Progenitor cell of endocrine pancreas (in vitro differentiated cells): Measurements from ENCODE around the gene TMEM121. TPM values are rescaled to one million over a fixed set of nuclear protein-coding genes. Genes with fewer than 3 reads are reported as not detected.
A peak's percentile ranks its signal among the peaks of the same experiment; 100 is the strongest.

Experiments used
- DNase-seq: peaks from one replicate; pipeline ENCODE4 v3.0.0; 2021; ENCODE audit warnings: low spot score; ENCODE audit not compliant: unreplicated experiment
- H3K27ac Mint-ChIP-seq: 2 replicates; pipeline ENCODE4 v1.8.0; 2021; ENCODE audit warnings: mild to moderate bottlenecking, moderate library complexity, mixed read lengths
- H3K27me3 Mint-ChIP-seq: 2 replicates; pipeline ENCODE4 v1.8.0; 2021; ENCODE audit warnings: mixed read lengths
- H3K36me3 Mint-ChIP-seq: 2 replicates; pipeline ENCODE4 v1.8.0; 2022; ENCODE audit warnings: mixed read lengths; ENCODE audit not compliant: insufficient read depth
- H3K4me1 Mint-ChIP-seq: 2 replicates; pipeline ENCODE4 v1.8.0; 2021; ENCODE audit warnings: low read depth, mixed read lengths
- H3K4me3 Mint-ChIP-seq: 2 replicates; pipeline ENCODE4 v1.8.0; 2021; ENCODE audit warnings: low read depth, mild to moderate bottlenecking, moderate library complexity, mixed read lengths
- H3K9me3 Mint-ChIP-seq: 2 replicates; pipeline ENCODE4 v1.8.0; 2021; ENCODE audit warnings: low read depth, mixed read lengths
- total RNA-seq: library from RNA; stranded (reverse); gene quantifications from 2 replicates; pipeline ENCODE4 v1.2.1, GENCODE V29; 2021
- TF ChIP-seq, protein P1 (sequence below): fragments of 200-600 bp; sonication (generic); IDR thresholded peaks from one replicate; pipeline ENCODE4 v1.5.0; 2021; ENCODE audit warnings: antibody characterized with exemption, mild to moderate bottlenecking; ENCODE audit not compliant: unreplicated experiment

Gene TMEM121
- total RNA-seq, 1 donor from 2014 or later, result 4.5 TPM

DNA sequence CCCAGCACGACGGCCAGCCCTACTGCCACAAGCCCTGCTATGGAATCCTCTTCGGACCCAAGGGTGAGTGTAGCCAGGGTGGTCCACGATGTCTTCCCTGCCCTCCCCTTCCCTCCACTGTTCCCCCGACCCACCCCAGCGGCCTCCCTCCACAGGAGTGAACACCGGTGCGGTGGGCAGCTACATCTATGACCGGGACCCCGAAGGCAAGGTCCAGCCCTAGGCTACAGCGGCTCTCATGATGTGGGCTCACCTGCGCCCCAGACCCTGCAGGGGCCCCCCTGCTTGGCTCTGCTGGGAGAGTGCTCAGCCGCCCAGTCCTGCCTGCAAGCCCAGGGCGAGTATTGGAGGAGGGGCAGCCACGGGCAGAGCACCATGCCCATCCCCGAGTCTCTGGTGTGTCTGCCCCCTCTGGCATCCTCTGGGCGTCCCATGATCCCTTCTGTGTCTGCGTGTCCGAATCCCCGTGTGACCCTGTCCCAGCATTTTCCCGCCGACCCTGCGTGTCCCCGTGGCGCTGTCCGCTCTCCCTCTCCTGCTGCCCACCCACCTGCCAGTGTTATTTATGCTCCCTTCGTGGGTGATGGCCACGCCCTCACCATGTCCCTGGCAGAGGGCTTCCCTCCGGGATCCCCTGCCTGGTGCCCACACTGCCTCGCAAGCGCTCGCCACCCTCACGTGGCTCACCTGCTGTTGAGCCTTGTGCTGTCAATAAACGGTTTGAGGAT, 46.8 kb upstream of the TMEM121 start:
- Mint-ChIP-seq H3K4me1 (peaks cover 11% of the 10 kb centered on the region), H3K9me3 (no peaks in the 10 kb centered on the region), H3K27ac (no peak overlapping the region), H3K4me3 (no peak overlapping the region), H3K27me3 (peaks cover 31% of the 10 kb centered on the region), H3K36me3 (peaks cover 3% of the 10 kb centered on the region)
- TF ChIP-seq, protein P1, sequence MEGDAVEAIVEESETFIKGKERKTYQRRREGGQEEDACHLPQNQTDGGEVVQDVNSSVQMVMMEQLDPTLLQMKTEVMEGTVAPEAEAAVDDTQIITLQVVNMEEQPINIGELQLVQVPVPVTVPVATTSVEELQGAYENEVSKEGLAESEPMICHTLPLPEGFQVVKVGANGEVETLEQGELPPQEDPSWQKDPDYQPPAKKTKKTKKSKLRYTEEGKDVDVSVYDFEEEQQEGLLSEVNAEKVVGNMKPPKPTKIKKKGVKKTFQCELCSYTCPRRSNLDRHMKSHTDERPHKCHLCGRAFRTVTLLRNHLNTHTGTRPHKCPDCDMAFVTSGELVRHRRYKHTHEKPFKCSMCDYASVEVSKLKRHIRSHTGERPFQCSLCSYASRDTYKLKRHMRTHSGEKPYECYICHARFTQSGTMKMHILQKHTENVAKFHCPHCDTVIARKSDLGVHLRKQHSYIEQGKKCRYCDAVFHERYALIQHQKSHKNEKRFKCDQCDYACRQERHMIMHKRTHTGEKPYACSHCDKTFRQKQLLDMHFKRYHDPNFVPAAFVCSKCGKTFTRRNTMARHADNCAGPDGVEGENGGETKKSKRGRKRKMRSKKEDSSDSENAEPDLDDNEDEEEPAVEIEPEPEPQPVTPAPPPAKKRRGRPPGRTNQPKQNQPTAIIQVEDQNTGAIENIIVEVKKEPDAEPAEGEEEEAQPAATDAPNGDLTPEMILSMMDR, result no peak
- DNase-seq, result no peak

DNA sequence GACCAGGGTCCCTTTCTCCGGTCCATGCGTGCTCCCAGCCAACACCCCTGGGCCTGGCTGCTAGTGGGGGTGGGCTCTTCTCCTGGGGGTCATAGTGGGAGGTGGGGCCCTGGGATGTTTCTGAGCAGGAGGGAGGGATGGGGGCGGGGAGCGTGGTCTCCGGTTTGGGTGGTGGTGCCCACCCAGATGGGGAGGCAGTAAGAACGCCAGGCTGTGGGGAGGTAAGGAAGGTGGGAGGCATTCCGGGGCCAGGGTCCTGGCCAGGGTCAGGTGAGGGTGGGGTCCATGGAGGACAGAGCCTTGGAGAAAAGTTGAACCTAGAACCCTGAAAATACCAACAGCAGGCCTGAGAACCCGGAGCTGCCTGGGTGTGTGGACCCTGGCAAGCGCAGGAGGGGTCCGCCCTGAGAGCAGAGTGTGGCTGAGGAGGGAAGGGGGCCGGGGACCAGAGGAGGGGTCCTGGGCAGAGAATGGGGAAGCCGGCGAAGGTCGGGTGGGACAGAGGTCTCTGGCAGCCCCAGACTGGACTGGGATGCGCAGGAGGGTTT, 46.1 kb upstream of the TMEM121 start:
- TF ChIP-seq, protein P1, result no peak
- Mint-ChIP-seq H3K4me3 (no peak overlapping the region), H3K9me3 (no peaks in the 10 kb centered on the region), H3K27ac (no peak overlapping the region), H3K36me3 (peaks cover 3% of the 10 kb centered on the region), H3K27me3 (peaks cover 32% of the 10 kb centered on the region), H3K4me1 (peaks cover 11% of the 10 kb centered on the region)
- DNase-seq, result no peak

DNA sequence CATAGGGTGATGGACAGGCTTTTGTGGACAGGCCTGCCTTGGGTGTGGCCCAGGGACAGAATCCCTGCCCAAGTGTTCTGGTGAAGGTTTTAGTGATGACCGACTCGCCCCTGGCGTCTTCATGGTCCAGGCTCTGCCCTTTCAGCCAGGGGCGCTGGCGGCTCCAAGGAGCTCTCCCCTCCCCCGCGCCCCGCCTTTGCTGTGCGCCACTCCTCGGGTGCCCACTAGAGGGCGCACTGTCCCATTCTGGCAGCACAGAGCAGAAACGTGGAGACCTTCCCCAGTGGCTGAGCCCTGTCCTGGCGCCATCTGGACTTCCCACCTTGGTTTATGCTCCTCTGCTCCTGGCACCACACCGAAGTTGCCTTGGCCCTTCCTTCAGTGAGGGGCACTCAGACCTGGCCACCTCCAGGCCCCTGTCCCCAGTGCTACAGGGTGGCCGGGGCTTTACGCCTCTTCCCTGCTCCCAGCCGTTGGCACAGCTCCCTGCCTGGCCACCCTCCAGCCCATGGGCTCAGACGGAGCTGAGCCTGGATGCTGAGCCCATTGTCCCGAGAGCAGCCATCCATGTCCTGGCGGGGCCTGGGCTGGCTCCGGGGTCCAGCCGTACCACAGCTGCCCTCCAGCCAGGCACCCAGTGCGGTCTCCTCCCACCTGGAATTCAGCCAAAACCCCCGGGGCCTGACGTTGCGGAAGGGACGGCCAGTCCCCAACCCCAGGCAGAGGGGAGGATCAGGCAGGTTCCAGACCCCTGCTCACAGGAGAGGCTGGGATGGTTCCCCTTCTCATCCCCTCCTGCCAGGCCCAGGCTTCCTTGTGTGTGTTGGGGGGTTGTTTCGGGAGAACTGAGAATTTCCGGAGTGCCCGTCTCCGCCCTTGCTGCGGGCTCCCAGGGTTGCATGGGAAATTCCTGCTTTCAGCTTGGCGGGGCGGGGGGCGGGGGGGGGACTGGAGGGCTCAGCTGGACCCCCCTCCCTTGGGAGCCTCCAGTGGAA, 45.3 kb upstream of the TMEM121 start:
- Mint-ChIP-seq H3K27me3 (peaks cover 38% of the 10 kb centered on the region), H3K9me3 (no peaks in the 10 kb centered on the region), H3K36me3 (peaks cover 3% of the 10 kb centered on the region), H3K4me3 (no peak overlapping the region), H3K4me1 (peaks cover 12% of the 10 kb centered on the region), H3K27ac (no peak overlapping the region)
- TF ChIP-seq, protein P1, result peak; percentile 97
- peak; percentile 92 for DNase-seq

DNA sequence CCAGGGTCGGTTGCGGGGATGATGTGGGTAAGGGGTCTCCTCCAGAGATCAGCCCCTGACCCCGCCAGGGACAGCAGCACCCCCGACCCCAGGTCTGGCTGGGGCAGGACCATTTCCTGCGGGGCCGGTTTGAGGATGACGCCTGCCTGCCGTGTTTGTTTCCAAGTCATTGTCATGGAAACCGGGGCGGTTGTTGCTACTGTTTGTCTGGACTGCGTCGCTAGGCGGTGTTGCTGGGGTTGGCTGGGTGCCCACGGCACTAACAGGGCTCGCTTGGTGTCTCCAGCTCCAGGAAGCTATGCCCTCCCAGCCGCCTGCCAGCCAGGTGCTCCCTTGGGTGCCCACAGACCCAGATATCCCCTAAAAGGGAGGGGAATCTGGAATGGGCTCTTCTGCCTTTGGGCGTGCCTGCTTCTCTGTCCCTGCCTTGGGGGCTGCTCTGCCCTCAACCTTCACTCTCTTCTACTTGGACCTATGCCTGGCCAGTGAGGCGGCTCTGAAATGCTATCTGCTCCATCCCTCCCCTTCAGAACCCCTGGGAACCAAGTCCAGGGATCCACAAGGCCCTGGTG, 44.4 kb upstream of the TMEM121 start:
- TF ChIP-seq, protein P1, result peak; percentile 12
- DNase-seq, result peak; percentile 49
- H3K9me3 Mint-ChIP-seq, result no peaks in the 10 kb centered on the region
- H3K36me3 Mint-ChIP-seq, result peaks cover 3% of the 10 kb centered on the region
- peaks cover 43% of the 10 kb centered on the region for H3K27me3 Mint-ChIP-seq
- peaks cover 12% of the 10 kb centered on the region for H3K4me1 Mint-ChIP-seq
- peak overlapping the region; percentile 3 for H3K4me3 Mint-ChIP-seq
- H3K27ac Mint-ChIP-seq, result peak overlapping the region; percentile 83
